ENCODE data around the gene ERBB4. TPM values are rescaled to one million over a fixed set of nuclear protein-coding genes. Genes with fewer than 3 reads are reported as not detected.

ERBB4 gene
- total and polyA plus RNA-seq, 10 of the 15 experiments (the other 5 are each of a cell fraction or from before 2014, with no cell fraction given), result under 0.01 to 0.23 (median 0.01) TPM; not detected in 4

GRCh38 chr2:211860224-211860623 lies 678.4 kb downstream of the ERBB4 start:
- ChIA-PET SMC1A (ENCODE audit: uncharacterized antibody, unreplicated experiment) (interaction anchor here (1.3 kb wide), 1 partner anchor 51 kb away, joined by 3 read pairs; no protein-coding TSS in a partner anchor), RAD21 (ENCODE audit: unreplicated experiment) (no interaction called here), CTCF (no interaction called here), POLR2A (no interaction called here)
- in situ Hi-C loops (cut with MboI), result no loop called here
- DNase-seq (ENCODE audit: low read depth, low spot score) (no peak), ATAC-seq (no peak), FAIRE-seq (no peak)
- Histone ChIP-seq H3K27ac (ENCODE audit: control insufficient read depth, insufficient read depth) (no peak overlapping the region), H3K79me2 (ENCODE audit: control insufficient read depth, insufficient read depth, low read length) (no peaks in the 10 kb centered on the region), H3K36me3 (ENCODE audit: control insufficient read depth in 2 of 2, insufficient read depth in 2 of 2, low read length in 1 of 2) (no peaks in the 10 kb centered on the region), H3K4me3 (no peak overlapping the region), H3K27me3 (replicated peaks in 1 of 2; ENCODE audit: control insufficient read depth in 2 of 2, insufficient read depth in 2 of 2, low read length in 1 of 2) (no peaks in the 10 kb centered on the region), H3K4me2 (ENCODE audit: control insufficient read depth, insufficient read depth) (no peak overlapping the region), H3K4me1 (ENCODE audit: control insufficient read depth, insufficient read depth, low read length) (no peaks in the 10 kb centered on the region), H2AFZ (ENCODE audit: control insufficient read depth, low read depth, low read length) (no peak overlapping the region), H3K9me3 (replicated peaks; ENCODE audit: control insufficient read depth, insufficient read depth, low read length) (no peaks in the 10 kb centered on the region), H4K20me1 (ENCODE audit: control insufficient read depth, insufficient read depth) (no peaks in the 10 kb centered on the region), H3K9ac (ENCODE audit: control insufficient read depth, insufficient read depth, low read length) (no peak overlapping the region)
- no TSS peak for BruUV-seq (replicated peaks)
- intact Hi-C loops (cut with micrococcal nuclease; ENCODE audit: unreplicated experiment), result no loop called here
- TF ChIP-seq CTCF (IDR thresholded peaks at IDR 0.05 in 2 of 3, conservative IDR thresholded peaks at IDR 0.05 in 1 of 3; ENCODE audit: control insufficient read depth in 2 of 3, extremely low read depth in 1 of 3, insufficient read depth in 1 of 3, low read depth in 3 of 3, low read length in 3 of 3) (no peak), RBBP5 (conservative IDR thresholded peaks at IDR 0.05) (no peak), RELB (IDR thresholded peaks at IDR 0.05; ENCODE audit: low read depth) (no peak), SUZ12 (IDR thresholded peaks at IDR 0.05; ENCODE audit: unreplicated experiment) (no peak), MYB (IDR thresholded peaks at IDR 0.05; ENCODE audit: borderline replicate concordance, low read depth, low read length) (no peak), BRCA1 (IDR thresholded peaks at IDR 0.05; ENCODE audit: low read depth, low read length) (no peak), FOS (IDR thresholded peaks at IDR 0.05; ENCODE audit: borderline replicate concordance, extremely low read depth, insufficient read length) (no peak), PRDM15 (CRISPR knock-in tag; IDR thresholded peaks at IDR 0.05) (no peak), GATAD2B (conservative IDR thresholded peaks at IDR 0.05; ENCODE audit: low read depth) (no peak), MLLT1 (IDR thresholded peaks at IDR 0.05) (no peak)
